OCI-LY7 (cell line): Measurements from ENCODE around the gene MAPRE2. TPM values are rescaled to one million over a fixed set of nuclear protein-coding genes. Genes with fewer than 3 reads are reported as not detected.

Source experiments
- BruUV-seq: library from RNA; stranded (reverse); fragments of 400-500 nt; replicated peaks from 2 replicates; lab custom pipeline; 2021; lab: Mats Ljungman, UMichigan
- CTCF ChIA-PET: fragments of 300-600 bp; sonication (Branson Sonifier 250); formaldehyde crosslinking; loops from one replicate; lab custom pipeline; 2022; ENCODE audit warnings: antibody characterized with exemption; ENCODE audit not compliant: unreplicated experiment; lab: Charles Lee
- POLR2A ChIA-PET: fragments of 300-600 bp; sonication (Branson Sonifier 250); formaldehyde crosslinking; loops from one replicate; lab custom pipeline; 2022; ENCODE audit warnings: antibody characterized with exemption; lab: Charles Lee
- DNase-seq: peaks from one replicate; pipeline ENCODE4 v3.0.0-alpha.2; 2015; ENCODE audit warnings: low spot score
- H2AFZ ChIP-seq: fragments of 200-600 bp; sonication (generic), shearing (Covaris generic); 2 replicates; pipeline ENCODE4 v1.6.1; 2014; ENCODE audit warnings: mild to moderate bottlenecking, antibody characterized with exemption, low read length, moderate library complexity
- H3K27ac ChIP-seq: fragments of 200-600 bp; sonication (generic); 2 replicates; pipeline ENCODE4 v1.5.1; 2014; ENCODE audit warnings: mixed run types, low read depth, mild to moderate bottlenecking, moderate library complexity, low read length, inconsistent platforms; ENCODE audit not compliant: poor library complexity, severe bottlenecking
- H3K36me3 ChIP-seq: fragments of 200-600 bp; sonication (generic); 2 replicates; pipeline ENCODE4 v1.6.1; 2014; ENCODE audit warnings: mild to moderate bottlenecking, antibody characterized with exemption, low read length, moderate library complexity, mixed read lengths; ENCODE audit not compliant: insufficient read depth
- H3K4me1 ChIP-seq: fragments of 200-600 bp; sonication (generic); 2 replicates; pipeline ENCODE4 v1.5.1; 2014; ENCODE audit warnings: mild to moderate bottlenecking, low read length; ENCODE audit not compliant: insufficient read depth, poor library complexity, severe bottlenecking
- H3K4me2 ChIP-seq: fragments of 200-600 bp; sonication (generic); 2 replicates; pipeline ENCODE4 v1.6.1; 2014; ENCODE audit warnings: mild to moderate bottlenecking, low read length
- H3K4me3 ChIP-seq: fragments of 200-600 bp; sonication (generic); 2 replicates; pipeline ENCODE4 v1.5.1; 2014; ENCODE audit warnings: mild to moderate bottlenecking, low read depth, low read length; ENCODE audit not compliant: poor library complexity, severe bottlenecking
- H3K79me2 ChIP-seq: fragments of 200-600 bp; sonication (generic); 2 replicates; pipeline ENCODE4 v1.6.1; 2016; ENCODE audit warnings: low read depth, mild to moderate bottlenecking, low read length, moderate library complexity, mixed read lengths; ENCODE audit not compliant: insufficient read depth
- H3K9me2 ChIP-seq: fragments of 200-600 bp; sonication (generic); 2 replicates; pipeline ENCODE4 v1.6.1; 2016; ENCODE audit warnings: mild to moderate bottlenecking, low read length, mixed read lengths; ENCODE audit not compliant: insufficient read depth
- H3K9me3 ChIP-seq: fragments of 200-600 bp; sonication (generic); 2 replicates; pipeline ENCODE4 v1.6.1; 2014; ENCODE audit warnings: mild to moderate bottlenecking, mixed run types, low read length, mixed read lengths
- H4K20me1 ChIP-seq: fragments of 200-600 bp; sonication (generic); 2 replicates; pipeline ENCODE4 v1.6.1; 2014; ENCODE audit warnings: mild to moderate bottlenecking, antibody characterized with exemption, low read length, moderate library complexity, mixed read lengths; ENCODE audit not compliant: insufficient read depth
- CTCF ChIP-seq: fragments of 200-600 bp; sonication (generic); conservative IDR thresholded peaks from 2 replicates; pipeline ENCODE4 v1.5.1; 2014; ENCODE audit warnings: mild to moderate bottlenecking, antibody characterized with exemption, low read length, moderate library complexity, mixed read lengths
- EZH2phosphoT487 ChIP-seq: fragments of 200-600 bp; sonication (generic); IDR thresholded peaks from 2 replicates; pipeline ENCODE4 v1.6.1; 2018; ENCODE audit warnings: low read depth, borderline replicate concordance, mild to moderate bottlenecking, mixed run types, antibody characterized with exemption, low read length, moderate library complexity, mixed read lengths
- intact Hi-C: fragments of 100-400 bp; cut with micrococcal nuclease; formaldehyde crosslinking; loops from one replicate; pipeline ENCODE4 v1.10.0; 2022; ENCODE audit not compliant: unreplicated experiment
- total RNA-seq, 2 experiments: library from RNA; depleted of rRNA in 1 of 2; stranded (reverse); fragments of >200 nt in 1 of 2; shearing (Covaris generic) in 1 of 2; gene quantifications; 2 replicates each; pipeline ENCODE4 v1.2.3, GENCODE V29; 2014 to 2022

Gene MAPRE2
- total RNA-seq, 2 experiments from 2014 or later = 17.1 to 35.2 TPM

GRCh38 chr18:35142275-35142615, 101.0 kb downstream of the MAPRE2 start:
- no peaks in the 10 kb centered on the region for H3K79me2 ChIP-seq
- intact Hi-C loops = loop anchor here (5.0 kb wide), 1 partner anchor 115 kb away; no protein-coding TSS in a partner anchor
- H3K4me1 ChIP-seq = peaks cover 34% of the 10 kb centered on the region
- no peaks in the 10 kb centered on the region for H3K9me2 ChIP-seq
- H3K4me3 ChIP-seq = peak overlapping the region; percentile 44
- no peaks in the 10 kb centered on the region for H3K9me3 ChIP-seq
- CTCF ChIA-PET = no interaction called here
- no peaks in the 10 kb centered on the region; the same call in 1 of the 2 replicates for H3K36me3 ChIP-seq
- POLR2A ChIA-PET = interaction anchor here (0.6 to 1.5 kb wide), 3 partner anchors 9 to 112 kb away, joined by 3 read pairs; no protein-coding TSS in a partner anchor
- no peak for DNase-seq
- H3K4me2 ChIP-seq = peak overlapping the region; percentile 76
- no peak for TF ChIP-seq CTCF
- no peak for TF ChIP-seq EZH2phosphoT487
- peak overlapping the region; percentile 85 for H3K27ac ChIP-seq
- peak overlapping the region; percentile 19; the same call in 1 of the 2 replicates for H2AFZ ChIP-seq
- no TSS peak for BruUV-seq
- no peaks in the 10 kb centered on the region for H4K20me1 ChIP-seq

- Histone ChIP-seq H3K9me3 (no peaks in the 10 kb centered on the region), H3K27ac (no peak overlapping the region), H2AFZ (no peak overlapping the region), H3K79me2 (no peaks in the 10 kb centered on the region), H3K4me1 (peaks cover 34% of the 10 kb centered on the region), H3K4me3 (no peak overlapping the region), H3K9me2 (no peaks in the 10 kb centered on the region), H4K20me1 (no peaks in the 10 kb centered on the region), H3K4me2 (no peak overlapping the region), H3K36me3 (no peaks in the 10 kb centered on the region; the same call in 1 of the 2 replicates)
- TF ChIP-seq EZH2phosphoT487 (no peak), CTCF (peak; percentile 71)
- DNase-seq = peak; percentile 48
- BruUV-seq = no TSS peak
- POLR2A ChIA-PET = interaction anchor here (0.7 to 1.4 kb wide), 7 partner anchors 31 to 663 kb away, joined by 3 to 9 read pairs (median 4); no protein-coding TSS in a partner anchor
- CTCF ChIA-PET = no interaction called here
- intact Hi-C loops = loop anchor here (2.0 to 5.0 kb wide), 3 partner anchors 117 to 277 kb away; no protein-coding TSS in a partner anchor
These were observed 102.7 kb downstream of the MAPRE2 start for GRCh38 chr18:35143622-35144596.
